ENCODE measurements around the gene NDUFS4. TPM values are rescaled to one million over a fixed set of nuclear protein-coding genes. Genes with fewer than 3 reads are reported as not detected.

NDUFS4 gene
- total and polyA plus RNA-seq, 2 of the 4 experiments (the other 2 are of a cell fraction), result 34.2 to 70.1 TPM

DNA sequence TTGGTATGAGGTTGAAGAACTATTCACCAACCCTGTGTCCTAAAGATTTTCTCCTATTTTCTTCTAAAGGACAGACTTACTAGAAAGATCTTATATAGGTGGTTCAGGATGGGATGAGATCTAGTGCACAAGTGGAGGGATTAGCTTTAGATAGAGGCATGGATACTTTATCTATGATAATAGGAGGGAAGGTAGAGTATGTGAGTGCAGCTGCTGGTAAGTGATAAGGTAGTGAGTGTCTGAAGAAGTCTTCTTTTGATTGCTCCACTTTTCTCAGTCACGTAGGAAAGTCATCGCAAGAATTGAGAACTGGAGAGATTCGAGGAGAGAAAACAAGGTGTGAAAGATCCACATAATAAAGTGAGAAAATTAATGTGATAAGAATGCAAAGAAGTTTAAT, 6.0 kb upstream of the NDUFS4 start:
- Histone ChIP-seq H2AK5ac (ENCODE audit: low read depth, low read length) (no peak overlapping the region), H2BK20ac (ENCODE audit: low read depth, low read length) (no peak overlapping the region), H3K4me2 (ENCODE audit: low read depth, low read length) (no peak overlapping the region), H3K4me1 (ENCODE audit: control insufficient read depth, insufficient read depth, low read length) (no peaks in the 10 kb centered on the region; the same call in 1 of the 2 replicates), H3K4me3 (ENCODE audit: insufficient read depth, low read depth, low read length) (no peak overlapping the region), H3K36me3 (ENCODE audit: control insufficient read depth, insufficient read depth, low read length) (no peaks in the 10 kb centered on the region), H4K20me1 (ENCODE audit: insufficient read depth, low read length) (no peaks in the 10 kb centered on the region), H2BK15ac (ENCODE audit: low read depth, low read length) (no peak overlapping the region), H3K79me1 (ENCODE audit: low read depth in 1 of 2, low read length in 2 of 2) (no peaks in the 10 kb centered on the region), H2AFZ (replicated peaks; ENCODE audit: low read length, poor library complexity) (no peak overlapping the region), H3K9ac (ENCODE audit: low read depth, low read length) (no peak overlapping the region), H4K8ac (ENCODE audit: low read depth in 2 of 2, low read length in 2 of 2) (no peak overlapping the region), H3K27me3 (ENCODE audit: control insufficient read depth, insufficient read depth, low read length) (no peaks in the 10 kb centered on the region), H2AK9ac (replicated peaks; ENCODE audit: low read depth, low read length, poor library complexity) (no peak overlapping the region), H3K4ac (ENCODE audit: low read depth, low read length) (no peak overlapping the region), H3K9me1 (ENCODE audit: insufficient read depth, low read length) (no peaks in the 10 kb centered on the region), H2BK120ac (ENCODE audit: low read depth, low read length) (no peak overlapping the region), H3K23ac (ENCODE audit: low read depth, low read length) (no peak overlapping the region), H3K9me3 (ENCODE audit: control insufficient read depth, insufficient read depth, low read length) (no peaks in the 10 kb centered on the region), H2BK5ac (ENCODE audit: low read depth, low read length, poor library complexity, severe bottlenecking) (no peak overlapping the region), H3K27ac (ENCODE audit: insufficient read depth, low read length) (no peak overlapping the region), H3K56ac (ENCODE audit: extremely low read depth, insufficient read depth, low read length) (no peak overlapping the region), H3K14ac (replicated peaks; ENCODE audit: low read depth, low read length) (no peak overlapping the region), H4K5ac (ENCODE audit: low read depth, low read length) (no peak overlapping the region), H4K91ac (ENCODE audit: insufficient read depth, low read depth, low read length) (no peak overlapping the region), H3K18ac (ENCODE audit: low read depth, low read length) (no peak overlapping the region)
- BruUV-seq (replicated peaks), result no TSS peak
- in situ Hi-C loops (cut with MboI; ENCODE audit: low sequenced_read_pairs) (no loop called here), intact Hi-C loops (cut with micrococcal nuclease) (no loop called here), dilution Hi-C loops (cut with HindIII; ENCODE audit: low sequenced_read_pairs, unreplicated experiment) (no loop called here)
- WGBS, 2 experiments (ENCODE audit: extremely low coverage in 2 of 2, insufficient read length in 1 of 2), result 72% methylated on average over 3 of the region's 3 CpGs; no CpG with 5 or more reads in 1 of the 2 experiments
- ATAC-seq (ENCODE audit: low read depth) (no peak), DNase-seq (no peak)
- TF ChIP-seq CEBPB (IDR thresholded peaks at IDR 0.05; ENCODE audit: low read depth, low read length) (no peak), RAD21 (IDR thresholded peaks at IDR 0.05; ENCODE audit: low read length) (no peak), RFX5 (IDR thresholded peaks at IDR 0.05; ENCODE audit: low read depth, low read length) (no peak), RCOR1 (IDR thresholded peaks at IDR 0.05; ENCODE audit: insufficient replicate concordance, low read length) (no peak), CHD1 (IDR thresholded peaks at IDR 0.05; ENCODE audit: low read depth, low read length) (no peak), MAZ (IDR thresholded peaks at IDR 0.05; ENCODE audit: borderline replicate concordance, low read depth, low read length) (no peak), SMC3 (IDR thresholded peaks at IDR 0.05; ENCODE audit: low read depth, low read length) (no peak), POLR2A (IDR thresholded peaks at IDR 0.05; ENCODE audit: low read depth, low read length) (no peak), BHLHE40 (IDR thresholded peaks at IDR 0.05; ENCODE audit: low read depth, low read length) (no peak), FOS (IDR thresholded peaks at IDR 0.05; ENCODE audit: low read depth, low read length) (no peak)
- TF ChIP-seq, protein P1, sequence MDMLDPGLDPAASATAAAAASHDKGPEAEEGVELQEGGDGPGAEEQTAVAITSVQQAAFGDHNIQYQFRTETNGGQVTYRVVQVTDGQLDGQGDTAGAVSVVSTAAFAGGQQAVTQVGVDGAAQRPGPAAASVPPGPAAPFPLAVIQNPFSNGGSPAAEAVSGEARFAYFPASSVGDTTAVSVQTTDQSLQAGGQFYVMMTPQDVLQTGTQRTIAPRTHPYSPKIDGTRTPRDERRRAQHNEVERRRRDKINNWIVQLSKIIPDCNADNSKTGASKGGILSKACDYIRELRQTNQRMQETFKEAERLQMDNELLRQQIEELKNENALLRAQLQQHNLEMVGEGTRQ (IDR thresholded peaks at IDR 0.05; ENCODE audit: low read depth, low read length), result no peak
- TF ChIP-seq, protein P2, sequence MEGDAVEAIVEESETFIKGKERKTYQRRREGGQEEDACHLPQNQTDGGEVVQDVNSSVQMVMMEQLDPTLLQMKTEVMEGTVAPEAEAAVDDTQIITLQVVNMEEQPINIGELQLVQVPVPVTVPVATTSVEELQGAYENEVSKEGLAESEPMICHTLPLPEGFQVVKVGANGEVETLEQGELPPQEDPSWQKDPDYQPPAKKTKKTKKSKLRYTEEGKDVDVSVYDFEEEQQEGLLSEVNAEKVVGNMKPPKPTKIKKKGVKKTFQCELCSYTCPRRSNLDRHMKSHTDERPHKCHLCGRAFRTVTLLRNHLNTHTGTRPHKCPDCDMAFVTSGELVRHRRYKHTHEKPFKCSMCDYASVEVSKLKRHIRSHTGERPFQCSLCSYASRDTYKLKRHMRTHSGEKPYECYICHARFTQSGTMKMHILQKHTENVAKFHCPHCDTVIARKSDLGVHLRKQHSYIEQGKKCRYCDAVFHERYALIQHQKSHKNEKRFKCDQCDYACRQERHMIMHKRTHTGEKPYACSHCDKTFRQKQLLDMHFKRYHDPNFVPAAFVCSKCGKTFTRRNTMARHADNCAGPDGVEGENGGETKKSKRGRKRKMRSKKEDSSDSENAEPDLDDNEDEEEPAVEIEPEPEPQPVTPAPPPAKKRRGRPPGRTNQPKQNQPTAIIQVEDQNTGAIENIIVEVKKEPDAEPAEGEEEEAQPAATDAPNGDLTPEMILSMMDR (conservative IDR thresholded peaks at IDR 0.05; ENCODE audit: low read depth, low read length), result no peak
- CTCF ChIA-PET, result no interaction called here
- POLR2A ChIA-PET (ENCODE audit: unreplicated experiment), result no interaction called here
